ENCODE measurements around the gene SPATA24. TPM values are rescaled to one million over a fixed set of nuclear protein-coding genes. Genes with fewer than 3 reads are reported as not detected.
A peak's percentile ranks its signal among the peaks of the same experiment; 100 is the strongest.

Gene SPATA24
- total and polyA plus RNA-seq, 2 of the 13 experiments (the other 11 are each of a cell fraction or from before 2014, with no cell fraction given), result 6.0 to 11.1 TPM

- TF ChIP-seq, protein P1, sequence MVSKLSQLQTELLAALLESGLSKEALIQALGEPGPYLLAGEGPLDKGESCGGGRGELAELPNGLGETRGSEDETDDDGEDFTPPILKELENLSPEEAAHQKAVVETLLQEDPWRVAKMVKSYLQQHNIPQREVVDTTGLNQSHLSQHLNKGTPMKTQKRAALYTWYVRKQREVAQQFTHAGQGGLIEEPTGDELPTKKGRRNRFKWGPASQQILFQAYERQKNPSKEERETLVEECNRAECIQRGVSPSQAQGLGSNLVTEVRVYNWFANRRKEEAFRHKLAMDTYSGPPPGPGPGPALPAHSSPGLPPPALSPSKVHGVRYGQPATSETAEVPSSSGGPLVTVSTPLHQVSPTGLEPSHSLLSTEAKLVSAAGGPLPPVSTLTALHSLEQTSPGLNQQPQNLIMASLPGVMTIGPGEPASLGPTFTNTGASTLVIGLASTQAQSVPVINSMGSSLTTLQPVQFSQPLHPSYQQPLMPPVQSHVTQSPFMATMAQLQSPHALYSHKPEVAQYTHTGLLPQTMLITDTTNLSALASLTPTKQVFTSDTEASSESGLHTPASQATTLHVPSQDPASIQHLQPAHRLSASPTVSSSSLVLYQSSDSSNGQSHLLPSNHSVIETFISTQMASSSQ (IDR thresholded peaks at IDR 0.05; ENCODE audit: low read depth), result no peak
- TF ChIP-seq, protein P1 (CRISPR knock-in tag; IDR thresholded peaks at IDR 0.05; ENCODE audit: borderline replicate concordance), result no peak
- TF ChIP-seq ZZZ3 (CRISPR knock-in tag; IDR thresholded peaks at IDR 0.05; ENCODE audit: borderline replicate concordance) (no peak), ZKSCAN8 (CRISPR knock-in tag; IDR thresholded peaks at IDR 0.05; ENCODE audit: borderline replicate concordance) (no peak), KDM2A (CRISPR knock-in tag; IDR thresholded peaks at IDR 0.05; ENCODE audit: borderline replicate concordance, low read depth) (peak; percentile 56; the same call in 1 of the 2 replicates), KAT8 (CRISPR knock-in tag; IDR thresholded peaks at IDR 0.05) (peak; percentile 34; the same call in 1 of the 2 replicates), ZNF292 (CRISPR knock-in tag; IDR thresholded peaks at IDR 0.05; ENCODE audit: borderline replicate concordance, low read depth) (no peak; the same call in 1 of the 2 replicates), CENPX (CRISPR knock-in tag; IDR thresholded peaks at IDR 0.05) (no peak), KDM4B (CRISPR knock-in tag; IDR thresholded peaks at IDR 0.05) (peak; percentile 20; the same call in 1 of the 2 replicates), ZHX2 (IDR thresholded peaks at IDR 0.05; ENCODE audit: low read depth) (no peak), ZHX2 (CRISPR knock-in tag; IDR thresholded peaks at IDR 0.05; ENCODE audit: borderline replicate concordance) (no peak), ZNF589 (CRISPR knock-in tag; conservative IDR thresholded peaks at IDR 0.05) (no peak), ZNF224 (CRISPR knock-in tag; IDR thresholded peaks at IDR 0.05) (no peak), JDP2 (CRISPR knock-in tag; IDR thresholded peaks at IDR 0.05; ENCODE audit: borderline replicate concordance) (no peak), SNAI1 (CRISPR knock-in tag; IDR thresholded peaks at IDR 0.05; ENCODE audit: borderline replicate concordance) (no peak), ZNF24 (IDR thresholded peaks at IDR 0.05) (no peak)
- TF ChIP-seq, protein P2, sequence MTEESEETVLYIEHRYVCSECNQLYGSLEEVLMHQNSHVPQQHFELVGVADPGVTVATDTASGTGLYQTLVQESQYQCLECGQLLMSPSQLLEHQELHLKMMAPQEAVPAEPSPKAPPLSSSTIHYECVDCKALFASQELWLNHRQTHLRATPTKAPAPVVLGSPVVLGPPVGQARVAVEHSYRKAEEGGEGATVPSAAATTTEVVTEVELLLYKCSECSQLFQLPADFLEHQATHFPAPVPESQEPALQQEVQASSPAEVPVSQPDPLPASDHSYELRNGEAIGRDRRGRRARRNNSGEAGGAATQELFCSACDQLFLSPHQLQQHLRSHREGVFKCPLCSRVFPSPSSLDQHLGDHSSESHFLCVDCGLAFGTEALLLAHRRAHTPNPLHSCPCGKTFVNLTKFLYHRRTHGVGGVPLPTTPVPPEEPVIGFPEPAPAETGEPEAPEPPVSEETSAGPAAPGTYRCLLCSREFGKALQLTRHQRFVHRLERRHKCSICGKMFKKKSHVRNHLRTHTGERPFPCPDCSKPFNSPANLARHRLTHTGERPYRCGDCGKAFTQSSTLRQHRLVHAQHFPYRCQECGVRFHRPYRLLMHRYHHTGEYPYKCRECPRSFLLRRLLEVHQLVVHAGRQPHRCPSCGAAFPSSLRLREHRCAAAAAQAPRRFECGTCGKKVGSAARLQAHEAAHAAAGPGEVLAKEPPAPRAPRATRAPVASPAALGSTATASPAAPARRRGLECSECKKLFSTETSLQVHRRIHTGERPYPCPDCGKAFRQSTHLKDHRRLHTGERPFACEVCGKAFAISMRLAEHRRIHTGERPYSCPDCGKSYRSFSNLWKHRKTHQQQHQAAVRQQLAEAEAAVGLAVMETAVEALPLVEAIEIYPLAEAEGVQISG (CRISPR knock-in tag; IDR thresholded peaks at IDR 0.05), result 0 out of 2 replicates have a peak, but pooled peaks have one; percentile 17
These were observed 15.6 kb downstream of the SPATA24 start (continued) for GRCh38 chr5:139388198-139388821.

Measured in HepG2 (cell line).